Measurements from ENCODE around the gene TTLL5.

TTLL5 gene

GRCh38 chr14:75960231-75960630 is 299.2 kb downstream of the TTLL5 start:
- no peak for DNase-seq (ENCODE audit: low read depth)

GRCh38 chr14:75961662-75962061 is 300.6 kb downstream of the TTLL5 start:
- no peak for DNase-seq (ENCODE audit: low read depth)

- DNase-seq (ENCODE audit: low read depth), result no peak
Measured at GRCh38 chr14:75967866-75968265, 306.8 kb downstream of the TTLL5 start.

GRCh38 chr14:75968456-75968855 is 307.4 kb downstream of the TTLL5 start:
- DNase-seq (ENCODE audit: low read depth), result no peak

- DNase-seq (ENCODE audit: low read depth), result no peak
Measured at GRCh38 chr14:75969126-75969525, 308.1 kb downstream of the TTLL5 start.

DNA sequence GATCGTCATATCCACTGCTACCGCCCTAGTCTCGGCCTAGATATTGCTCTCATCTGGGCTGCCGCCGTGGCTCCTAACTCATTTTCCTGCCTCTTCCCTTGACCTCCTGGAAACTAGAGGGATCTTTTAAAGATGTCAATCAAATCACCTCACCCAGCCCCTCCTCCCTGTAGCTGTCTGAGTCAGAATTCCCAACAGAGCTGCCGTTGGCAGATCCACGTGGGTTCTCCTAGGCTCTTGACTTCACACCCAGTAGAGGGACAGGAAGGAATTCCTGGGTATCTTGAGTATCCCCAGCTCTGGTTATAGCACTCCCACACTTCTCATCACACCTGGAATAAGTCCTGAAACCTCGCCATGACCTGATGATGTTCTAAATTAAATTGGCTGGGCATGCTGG is 308.8 kb downstream of the TTLL5 start:
- DNase-seq (ENCODE audit: low read depth), result no peak

DNA sequence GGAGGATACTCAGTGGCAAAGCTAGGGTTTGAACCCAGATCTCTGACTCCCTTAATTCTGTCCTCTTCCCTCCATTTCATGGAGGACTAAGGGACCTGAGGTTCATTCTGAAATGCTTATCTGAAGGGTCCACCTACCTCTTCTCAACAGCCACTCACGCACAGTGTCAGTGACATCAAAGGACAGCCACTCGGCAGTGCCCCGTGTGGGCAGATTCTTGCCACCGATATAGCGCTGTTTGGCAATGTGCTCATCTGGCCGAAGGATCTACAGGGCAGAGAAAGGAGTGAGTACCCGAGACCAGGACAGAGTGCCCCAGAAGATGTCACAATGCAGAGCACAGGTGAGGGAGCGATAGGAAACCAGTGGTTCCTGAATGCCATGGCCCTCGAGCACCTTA is 309.9 kb downstream of the TTLL5 start:
- no peak for DNase-seq (ENCODE audit: low read depth)

GRCh38 chr14:75971509-75971908 is 310.5 kb downstream of the TTLL5 start:
- no peak for DNase-seq (ENCODE audit: low read depth)

GRCh38 chr14:75972801-75973421 is 311.9 kb downstream of the TTLL5 start:
- DNase-seq (ENCODE audit: low read depth), result no peak

GRCh38 chr14:75976826-75977581 is 316.0 kb downstream of the TTLL5 start:
- DNase-seq (ENCODE audit: low read depth), result no peak

DNA sequence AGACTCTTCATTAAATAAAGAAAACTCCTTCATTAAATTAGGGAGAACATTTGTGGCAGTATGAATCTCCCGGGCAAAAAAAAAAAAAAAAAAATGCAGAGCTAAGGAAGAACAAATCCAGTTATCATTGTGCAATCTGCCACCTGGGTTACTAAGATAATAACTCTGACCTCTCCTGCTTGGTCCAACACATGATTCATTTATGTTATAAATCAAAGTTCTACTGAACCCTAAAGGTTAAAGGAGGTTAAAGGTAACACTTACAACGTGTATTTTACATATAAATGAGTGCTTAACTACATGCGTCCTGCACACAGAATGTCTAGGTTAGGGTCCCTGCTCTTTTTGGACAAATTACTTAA is 316.5 kb downstream of the TTLL5 start:
- DNase-seq (ENCODE audit: low read depth), result no peak

DNA sequence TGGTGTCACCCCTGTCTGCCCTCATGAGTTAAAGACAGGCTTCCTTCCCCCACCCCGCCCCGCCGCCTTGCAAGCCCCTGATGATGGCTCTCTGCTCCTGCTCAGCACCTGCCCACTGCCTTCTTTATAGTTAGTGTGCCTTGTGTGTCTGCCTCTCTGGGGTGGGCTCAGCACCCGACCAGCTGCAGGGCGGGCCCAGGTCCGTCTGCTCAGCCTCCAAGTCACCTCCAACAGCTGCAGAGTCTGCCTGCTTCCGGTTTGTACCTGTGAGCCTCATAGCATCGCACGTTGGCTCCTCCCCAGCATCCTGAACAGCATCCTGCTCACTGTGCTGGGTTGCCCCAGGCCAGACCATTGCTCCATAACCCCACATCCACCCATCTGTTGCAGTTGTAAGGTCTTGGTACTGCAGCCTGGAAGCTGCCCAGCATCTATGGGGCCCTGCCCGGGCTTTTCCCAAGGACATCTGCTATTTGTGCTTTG is 317.2 kb downstream of the TTLL5 start:
- DNase-seq (ENCODE audit: low read depth), result no peak

- DNase-seq (ENCODE audit: low read depth), result no peak
Measured at GRCh38 chr14:75979071-75979571, 318.1 kb downstream of the TTLL5 start.

DNA sequence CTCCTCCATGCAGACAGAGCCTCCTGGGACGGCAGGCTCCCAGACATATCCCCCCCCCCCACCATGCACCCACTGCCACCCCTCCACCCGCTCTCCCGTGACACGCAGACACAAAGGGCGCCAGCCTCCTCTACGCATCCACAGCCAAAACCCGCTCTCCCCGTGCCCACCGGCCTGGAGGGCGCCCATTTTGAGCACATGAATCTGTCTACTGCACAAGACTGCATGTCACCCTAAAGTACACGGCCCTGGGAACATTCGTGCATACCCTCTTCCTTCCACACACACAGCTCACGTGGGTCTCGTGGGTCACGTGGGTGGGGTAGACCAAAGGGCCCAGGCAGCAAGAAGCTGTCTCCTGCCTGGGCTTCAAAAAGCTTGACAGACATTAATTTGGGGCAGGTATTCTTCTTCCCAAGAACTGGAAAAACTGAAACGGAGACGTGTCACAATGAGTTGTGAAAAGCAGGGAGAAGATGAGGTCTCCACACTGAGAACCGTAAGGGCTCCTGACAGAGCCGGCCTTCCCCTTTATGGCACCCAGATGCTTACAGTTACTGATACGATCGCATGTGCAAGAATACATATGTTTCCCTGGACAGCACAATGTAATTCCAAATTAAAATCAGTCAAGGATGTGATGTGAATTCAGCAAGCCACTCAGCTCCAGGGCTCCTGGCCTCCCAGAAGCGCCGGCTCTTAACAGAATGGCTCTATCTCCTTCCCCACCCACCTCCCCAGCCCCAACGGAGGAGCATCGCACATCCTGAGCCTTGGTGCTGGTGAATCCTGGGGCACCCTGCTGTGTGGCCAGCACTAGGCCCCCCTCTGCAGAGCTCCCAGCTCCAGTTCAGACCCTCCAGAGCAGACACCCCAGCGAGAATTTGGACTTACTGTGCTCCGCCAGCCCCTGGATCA is 318.9 kb downstream of the TTLL5 start:
- no peak for DNase-seq (ENCODE audit: low read depth)

DNA sequence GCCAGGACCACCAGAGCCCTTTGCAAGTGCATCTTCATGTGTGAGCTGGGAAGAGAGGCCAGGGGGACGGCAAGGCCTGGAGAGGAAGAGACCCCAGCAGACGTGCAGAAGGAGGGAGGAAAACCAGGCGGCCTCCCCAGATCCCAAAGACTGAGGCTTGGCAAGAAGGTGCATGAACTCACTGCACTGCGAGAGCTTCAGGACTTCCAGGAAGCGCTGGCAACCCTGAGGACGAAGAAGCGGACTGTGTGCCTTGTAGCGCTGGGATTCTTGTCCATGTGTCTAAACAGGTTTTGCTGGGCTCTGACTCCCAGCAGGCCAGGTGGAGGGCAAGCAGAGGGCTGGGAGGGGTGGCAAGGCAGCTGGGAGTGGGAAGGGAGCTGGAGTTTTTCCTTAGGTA is 319.8 kb downstream of the TTLL5 start:
- DNase-seq (ENCODE audit: low read depth), result no peak

DNA sequence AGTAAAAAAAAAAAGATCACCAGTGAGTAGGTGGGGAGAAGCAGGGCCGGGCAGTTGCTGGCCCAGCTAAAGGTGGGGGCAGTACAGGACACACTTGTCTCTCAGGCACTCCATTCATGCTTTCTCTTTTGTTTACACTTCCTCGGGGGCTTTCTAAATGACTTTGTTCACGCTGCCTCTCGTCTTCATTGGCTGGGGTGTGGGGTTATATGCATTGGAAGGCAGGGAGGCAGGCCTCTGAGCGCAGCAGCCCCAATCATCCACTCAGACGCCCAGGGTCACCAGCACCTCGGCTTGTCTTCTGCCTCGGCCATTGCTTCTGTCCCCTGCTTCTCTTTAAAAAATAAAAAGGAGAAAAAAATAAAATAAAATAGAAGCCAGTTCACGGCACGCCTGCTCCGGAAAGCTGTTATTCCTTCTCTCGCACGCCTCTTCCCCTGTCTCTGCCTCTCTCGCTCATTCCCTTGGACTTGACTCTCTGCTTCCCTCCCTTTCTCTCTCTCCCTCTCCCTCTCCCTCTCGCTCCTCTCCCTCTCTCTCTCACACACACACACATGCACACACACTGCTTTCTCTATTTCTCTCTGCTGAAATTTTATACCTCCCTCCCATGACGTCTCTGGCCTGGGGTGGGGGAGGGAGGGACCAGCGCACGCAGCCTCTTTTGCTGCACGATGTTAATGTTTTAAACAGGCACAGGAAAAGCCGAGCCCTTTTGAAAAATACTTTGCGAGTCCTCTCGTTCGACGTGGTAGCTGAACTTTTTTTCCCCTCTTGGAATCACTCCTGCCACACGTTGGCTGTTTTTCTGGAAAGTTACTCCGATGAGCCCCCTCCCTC is 320.6 kb downstream of the TTLL5 start, which contains the start of gene TGFB3:
Gene TGFB3, minus strand, starts transcription at position 570 of the 840 bp plus-strand sequence. CDS start 1,102 bp downstream, outside the sequence.
- DNase-seq (ENCODE audit: low read depth), result peak; percentile 31

GRCh38 chr14:75982266-75983018 is 321.4 kb downstream of the TTLL5 start:
- peak; percentile 61 for DNase-seq (ENCODE audit: low read depth)

DNA sequence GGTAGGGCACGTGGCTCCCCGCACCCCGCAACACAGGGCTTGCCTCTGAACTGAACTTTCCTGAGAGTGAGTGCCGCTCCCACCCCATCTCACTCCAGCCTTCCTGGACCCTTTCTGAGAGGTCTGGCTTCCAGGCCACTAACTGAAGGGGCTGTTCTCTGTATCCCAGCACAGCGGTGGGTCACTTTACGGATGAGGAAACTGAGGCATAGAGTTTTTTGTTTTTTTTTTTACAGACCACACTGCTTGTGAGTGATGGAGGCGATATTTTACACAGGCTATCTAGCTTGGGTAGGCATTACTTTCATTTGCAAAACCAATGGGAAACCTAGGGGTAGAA is 321.9 kb downstream of the TTLL5 start:
- DNase-seq (ENCODE audit: low read depth), result no peak

GRCh38 chr14:75984674-75985073 is 323.6 kb downstream of the TTLL5 start:
- no peak for DNase-seq (ENCODE audit: low read depth)

GRCh38 chr14:75985618-75986438 is 324.8 kb downstream of the TTLL5 start, which contains the start of gene IFT43:
TSS of gene IFT43 (plus strand) at chr14:75985763. CDS start at chr14:75985787, 24 bp downstream.
- DNase-seq (ENCODE audit: low read depth), result peak; percentile 86
